HTERT RPE-1 (cell line): ENCODE data around the gene DNMT3A.

ENCODE experiments used
- in situ Hi-C: fragments of 300-500 bp; cut with MboI; formaldehyde crosslinking; loops from 4 replicates; pipeline ENCODE4 v1.14.3; 2020; ENCODE audit warnings: low sequenced_read_pairs

DNMT3A gene

DNA sequence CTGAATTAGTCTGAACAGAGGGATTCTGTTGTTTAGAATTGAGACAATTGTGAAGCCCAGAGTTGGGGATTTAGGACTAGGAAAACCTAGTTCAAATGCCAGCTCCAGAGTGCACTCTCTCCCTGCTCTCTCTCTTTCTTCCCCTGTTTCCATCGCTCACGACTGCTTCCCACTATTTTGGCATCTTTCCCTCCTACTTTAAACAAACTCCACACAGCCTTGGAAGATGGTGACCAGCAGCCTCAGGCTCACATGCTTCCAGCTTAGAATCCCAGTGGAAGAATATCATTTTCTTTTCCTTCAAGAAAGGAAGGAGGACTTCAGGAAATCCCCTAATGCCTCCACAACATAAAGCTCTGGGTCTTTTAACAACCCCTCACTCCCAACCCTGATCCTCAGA is 6.1 kb upstream of the DNMT3A start:
- in situ Hi-C loops = no loop called here

DNA sequence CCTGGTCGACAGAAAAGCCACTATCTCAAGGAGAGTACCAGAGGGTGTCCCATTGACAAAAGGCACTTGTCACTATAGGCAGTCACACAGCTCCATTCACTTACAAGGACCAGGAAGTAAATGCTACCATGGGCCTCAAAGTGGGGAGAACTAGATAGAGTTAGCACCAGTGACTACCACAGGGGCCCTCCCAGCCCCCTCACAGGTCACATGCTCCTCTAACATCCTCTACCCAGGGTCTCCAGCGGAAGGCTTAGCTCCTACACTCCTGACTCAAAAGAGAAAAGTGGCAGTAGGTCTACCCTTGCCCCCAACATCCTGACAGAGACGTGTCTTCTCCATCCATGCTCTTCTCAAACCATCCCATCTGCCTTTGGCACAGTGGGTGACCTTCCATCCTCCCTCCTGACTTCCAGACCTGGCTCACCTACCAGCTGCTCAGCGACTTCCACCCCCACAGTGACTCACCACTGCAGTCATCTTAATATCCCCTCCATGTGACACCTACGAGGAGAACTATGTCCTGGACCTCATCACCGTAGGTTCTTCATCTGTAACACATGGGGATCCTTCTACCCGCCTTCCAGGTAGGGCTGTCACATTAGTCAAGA is 5.6 kb upstream of the DNMT3A start:
- in situ Hi-C loops = no loop called here

DNA sequence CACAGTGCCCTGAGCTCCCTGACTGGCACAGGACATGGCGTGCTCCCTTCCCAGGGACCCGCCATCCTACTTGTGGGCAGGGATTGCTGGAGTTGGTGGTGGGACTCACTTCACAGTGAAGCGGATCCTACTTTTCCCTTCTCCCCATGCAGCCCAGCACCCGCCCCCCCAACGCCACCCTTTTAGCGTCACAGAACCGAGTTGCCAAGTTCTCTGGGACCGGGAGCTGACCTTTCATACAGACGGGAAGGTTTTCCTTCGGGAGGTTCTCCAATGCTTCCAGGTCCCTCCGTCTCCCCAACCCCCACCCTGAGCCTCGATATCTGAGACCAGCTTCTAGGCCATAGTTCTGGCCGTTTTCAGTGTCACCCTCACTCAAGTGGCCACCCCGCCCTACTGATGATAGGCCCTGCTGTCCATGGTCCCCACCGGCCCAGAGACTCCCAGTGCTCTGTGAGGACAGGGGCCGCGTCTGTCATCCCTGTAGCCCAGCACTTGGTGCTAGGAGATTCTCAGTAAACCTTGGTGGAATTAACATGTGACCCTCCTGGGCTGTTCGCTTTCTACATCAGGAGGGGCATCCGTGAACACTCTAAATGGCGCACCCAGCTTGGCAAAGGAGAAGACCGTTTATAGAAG is 1.6 kb upstream of the DNMT3A start:
- in situ Hi-C loops = no loop called here

GRCh38 chr2:25342372-25343186 is 854 bp upstream of the DNMT3A start:
- in situ Hi-C loops = no loop called here

- in situ Hi-C loops = no loop called here
Measured at GRCh38 chr2:25341011-25341727, 556 bp downstream of the DNMT3A start.

- in situ Hi-C loops = no loop called here
Measured at GRCh38 chr2:25340181-25340921, 1.4 kb downstream of the DNMT3A start.

- in situ Hi-C loops = no loop called here
Measured at GRCh38 chr2:25339791-25340180, 1.9 kb downstream of the DNMT3A start.

DNA sequence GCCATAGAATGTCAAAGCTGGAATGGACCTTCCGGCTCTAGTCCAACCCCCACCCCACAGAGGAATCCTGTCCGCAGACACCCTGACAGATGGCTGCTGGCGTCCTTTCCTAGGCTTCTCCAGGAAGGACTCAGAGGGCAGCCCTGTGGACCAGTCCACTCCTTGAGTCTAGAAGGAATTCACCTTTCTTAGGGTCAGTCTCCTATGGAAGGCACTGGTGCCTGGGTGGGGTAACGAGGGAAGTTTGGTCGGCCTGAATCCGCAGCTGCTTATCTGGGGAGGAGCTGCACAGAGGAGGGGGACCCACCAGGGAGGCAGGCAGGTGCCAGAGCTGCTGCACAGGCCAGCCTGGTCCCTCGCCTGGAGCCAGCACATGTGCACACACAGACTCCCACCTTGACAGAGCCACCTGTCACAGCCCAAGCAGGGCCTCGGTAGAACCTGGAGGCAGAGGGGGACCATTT is 2.5 kb downstream of the DNMT3A start:
- in situ Hi-C loops = no loop called here

DNA sequence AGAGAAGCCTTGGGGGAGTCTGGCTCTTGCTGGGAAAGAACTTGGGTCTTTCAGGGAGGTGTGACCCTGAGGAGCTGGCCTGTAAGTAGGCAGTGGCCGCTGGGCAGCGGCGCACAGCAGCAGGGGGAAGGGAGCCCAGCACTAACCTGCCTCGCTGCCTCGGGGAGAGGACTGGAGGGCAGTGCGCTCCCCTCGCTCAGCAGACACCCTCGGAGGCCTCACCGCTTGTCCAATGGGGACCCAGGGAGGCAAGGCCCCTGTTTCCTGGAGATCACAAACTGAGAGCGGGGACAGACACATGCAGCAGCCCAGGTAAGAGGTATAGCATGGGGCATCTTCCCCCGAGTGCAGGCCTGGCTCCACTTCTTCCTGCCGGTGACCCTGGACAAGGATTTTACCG is 3.3 kb downstream of the DNMT3A start:
- in situ Hi-C loops = no loop called here

DNA sequence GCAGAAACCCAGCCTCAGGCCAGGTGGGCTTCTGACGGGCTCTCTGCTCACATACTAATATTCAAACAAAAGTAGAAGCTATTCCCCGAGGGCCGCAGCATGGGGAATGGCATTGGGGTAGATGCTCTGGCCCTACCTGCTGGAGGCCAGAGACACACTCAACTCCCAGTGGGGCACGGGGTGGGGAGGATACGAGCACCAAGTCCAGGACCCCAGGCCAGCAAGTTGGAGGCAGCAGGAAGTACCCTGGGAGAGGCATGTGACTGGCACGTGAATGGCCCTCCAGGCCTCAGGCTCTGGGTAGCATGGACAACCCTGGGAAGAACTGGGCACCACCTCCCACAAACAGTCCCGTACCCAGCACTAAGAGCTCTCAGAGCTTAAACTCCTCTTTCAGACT is 3.8 kb downstream of the DNMT3A start:
- in situ Hi-C loops = no loop called here

- in situ Hi-C loops = no loop called here
Measured at GRCh38 chr2:25337276-25337675, 4.4 kb downstream of the DNMT3A start.

- in situ Hi-C loops = no loop called here
Measured at GRCh38 chr2:25336383-25336841, 5.3 kb downstream of the DNMT3A start.

DNA sequence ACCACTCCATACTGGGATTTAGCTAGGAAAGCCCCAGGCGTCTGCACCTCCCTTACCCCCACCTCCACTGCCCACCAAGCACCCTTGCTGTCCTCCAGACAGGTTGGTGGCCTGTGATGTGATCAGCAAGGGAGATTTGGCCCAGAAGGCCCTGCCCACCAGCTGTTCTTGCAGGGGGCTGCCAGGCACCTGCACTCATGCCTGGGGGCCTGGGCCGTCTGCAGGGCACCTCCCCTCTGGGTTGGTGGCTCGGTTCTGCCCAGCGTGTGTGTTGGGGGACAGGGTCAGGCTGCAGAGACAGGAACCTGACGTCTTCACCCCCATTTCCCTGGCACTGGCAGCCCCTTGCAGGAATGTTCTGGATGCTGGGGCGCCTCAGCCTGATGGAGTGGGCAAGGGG is 5.8 kb downstream of the DNMT3A start:
- in situ Hi-C loops = no loop called here

GRCh38 chr2:25335204-25335603 is 6.5 kb downstream of the DNMT3A start:
- in situ Hi-C loops = no loop called here

- in situ Hi-C loops = no loop called here
Measured at GRCh38 chr2:25334482-25334881, 7.2 kb downstream of the DNMT3A start.

DNA sequence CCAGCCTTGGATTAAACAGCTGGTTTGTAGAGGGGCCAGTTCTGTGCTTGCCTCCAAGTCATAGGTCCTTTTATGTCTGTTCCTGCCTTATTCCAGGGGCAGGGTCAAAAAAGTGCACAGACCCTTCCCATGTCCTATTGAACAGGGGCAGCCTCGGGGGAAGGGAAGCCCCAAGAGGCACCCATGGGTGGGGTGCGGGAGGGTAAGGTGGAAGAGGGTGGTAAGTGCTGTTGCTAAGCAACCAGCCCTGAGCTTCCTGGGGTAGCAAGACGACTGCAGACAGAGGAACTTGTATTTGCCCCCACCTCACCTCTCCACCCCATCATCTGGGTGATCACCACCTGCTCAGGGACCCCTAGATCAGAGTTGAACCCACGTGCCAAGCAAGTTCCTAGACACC is 7.7 kb downstream of the DNMT3A start:
- in situ Hi-C loops = no loop called here

DNA sequence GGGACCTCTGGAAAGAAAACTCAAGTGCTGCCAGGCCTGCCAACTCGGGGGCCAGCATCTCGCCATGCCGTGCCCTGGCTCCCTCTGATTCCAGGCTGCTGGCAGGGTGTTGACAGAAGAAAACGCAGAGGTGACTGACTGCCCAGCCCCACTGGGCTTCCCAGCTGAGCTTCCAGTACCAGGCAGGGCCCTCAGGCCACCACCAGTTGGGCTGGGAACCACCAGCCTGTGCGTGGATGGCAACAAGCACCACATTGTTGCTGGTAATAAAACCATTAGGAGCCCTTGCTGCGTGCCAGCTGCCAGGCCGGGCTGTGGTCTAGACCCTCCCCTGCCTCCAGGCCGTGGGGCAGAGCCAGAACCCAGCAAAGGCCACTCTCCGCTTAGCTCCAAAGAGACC is 9.2 kb downstream of the DNMT3A start:
- in situ Hi-C loops = no loop called here

GRCh38 chr2:25331686-25332365 is 9.9 kb downstream of the DNMT3A start:
- in situ Hi-C loops = no loop called here

DNA sequence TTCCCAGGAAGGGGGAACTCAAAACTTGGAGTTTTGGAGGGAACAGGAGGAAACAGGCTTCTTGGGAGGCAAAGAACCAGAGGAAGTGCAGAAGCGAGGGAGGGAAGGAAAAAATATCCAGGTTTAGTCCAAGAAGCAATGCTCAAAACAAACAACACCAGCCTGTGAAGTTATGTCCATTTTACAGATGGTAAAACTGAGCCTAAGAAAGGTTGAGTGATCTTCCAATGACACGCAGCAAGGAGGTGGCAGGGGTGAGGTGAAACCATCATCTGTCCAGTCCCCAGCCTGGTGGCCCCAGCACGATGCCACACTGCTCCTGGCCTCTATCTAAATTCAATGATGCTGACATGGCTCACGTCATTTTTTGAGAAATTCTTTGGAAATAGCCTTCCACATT is 10.8 kb downstream of the DNMT3A start:
- in situ Hi-C loops = no loop called here

- in situ Hi-C loops = no loop called here
Measured at GRCh38 chr2:25330273-25330672, 11.5 kb downstream of the DNMT3A start.
